Heart right ventricle (tissue), 16 donors: Measurements from ENCODE around the gene NOTUM. TPM values are rescaled to one million over a fixed set of nuclear protein-coding genes. Genes with fewer than 3 reads are reported as not detected.

Source experiments
- ATAC-seq, 8 donors: fragments of 200-7000 bp; cut with Tn5 transposase; one replicate each; pipeline ENCODE4 v1.9.1; 2020; ENCODE audit warnings: mild to moderate bottlenecking in 8 of 8, moderate library complexity in 8 of 8, moderate number of reproducible peaks in 1 of 8
- DNase-seq, 2 donors: peaks; one replicate each; pipeline ENCODE4 v3.0.0-alpha.2; 2020
- H3K27ac ChIP-seq, 10 donors: fragments of 200-600 bp; sonication (generic) in 2 of 10; one replicate each; pipeline versions ENCODE4 v1.5.0 to v1.8.0; 2020 to 2022; ENCODE audit warnings: mild to moderate bottlenecking in 3 of 10
- H3K27me3 ChIP-seq, 7 donors: fragments of 200-600 bp; one replicate each; pipeline ENCODE4 v1.8.0; 2021 to 2022; ENCODE audit warnings: mild to moderate bottlenecking in 2 of 7
- H3K36me3 ChIP-seq, 9 donors: fragments of 200-600 bp; sonication (generic) in 1 of 9; one replicate each; pipeline versions ENCODE4 v1.5.0 to v1.8.0; 2020 to 2022; ENCODE audit warnings: mild to moderate bottlenecking in 2 of 9
- H3K4me1 ChIP-seq, 9 donors: fragments of 200-600 bp; sonication (generic) in 1 of 9; one replicate each; pipeline versions ENCODE4 v1.5.0 to v1.8.0; 2020 to 2022; ENCODE audit warnings: mild to moderate bottlenecking in 4 of 9
- H3K4me3 ChIP-seq, 10 donors: fragments of 200-600 bp; sonication (generic) in 2 of 10; one replicate each; pipeline versions ENCODE4 v1.5.0 to v1.8.0; 2020 to 2022; ENCODE audit warnings: mild to moderate bottlenecking in 7 of 10, moderate library complexity in 2 of 10
- H3K9me3 ChIP-seq, 11 donors: fragments of 200-600 bp in 10 of 11; sonication (generic) in 2 of 11; one replicate each; pipeline versions ENCODE4 v1.5.0 to v1.8.0; 2013 to 2022; ENCODE audit warnings: mild to moderate bottlenecking in 2 of 11, control low read depth in 1 of 11, moderate library complexity in 1 of 11
- CTCF ChIP-seq, 9 donors: fragments of 200-600 bp; sonication (generic) in 2 of 9; IDR thresholded peaks; one replicate each; pipeline versions ENCODE4 v1.5.0 to v1.8.0; 2021 to 2022; ENCODE audit warnings: antibody characterized with exemption in 9 of 9, mild to moderate bottlenecking in 5 of 9, moderate library complexity in 1 of 9
- WGBS, 2 donors: extraction: QIAGEN DNeasy Blood & Tissue Kit; methylation state at CpG; one replicate each; pipeline ENCODE4 v1.1.7; 2013; ENCODE audit warnings: inconsistent platforms in 1 of 2; 5-methylcytosine and 5-hydroxymethylcytosine counted together
- intact Hi-C, 10 donors: fragments of 100-400 bp; cut with DNase I; formaldehyde crosslinking; loops; one replicate each; pipeline versions ENCODE4 v1.11.1 to v1.14.2; 2022
- polyA plus RNA-seq, 2 donors: library from polyadenylated mRNA; stranded (reverse); fragments of 200-250 nt; gene quantifications; one replicate each; pipeline ENCODE4 v1.2.3, GENCODE V29; 2013
- total RNA-seq, 10 donors: library from RNA; stranded (reverse); fragmentation: NEBNext Ultra II Directional in 3 of 10; extraction: Animal tissue kit (Norgen Biotek cat#: 25700) in 3 of 10; gene quantifications; one replicate each; pipeline versions ENCODE4 v1.2.1 to v1.2.4, GENCODE V29; 2021 to 2023
- donor health status: Arrhythmogenic right ventricular cardiomyopathy.
- donor health status: ischemic (EF 13 %, LVEDD 7.1; RV severe dilation, severe dysfunction).
- donor health status: healthy with polysubstance abuse.
- donor health status: DM: no; HTN: yes; CAD: no.
- donor health status: DM: no; HTN: no; CAD: no.
- donor health status: ischemic (EF 25% LVEDD 6.9; RV normal size, moderate dysfunction).
- donor health status: ischemic (EF 25% LVEDD 5.7; RV mildly dilated, moderate dysfunction).
- donor health status: healthy.
- donor health status: DM: yes; HTN: yes; CAD: no.
- donor health status: Ischemic cardiomyopathy.
- donor health status: ischemic (EF 35%, LVEDD 5.7; RV mildly dilated, moderate dysfunction).
- donor health status: nonischemic (EF 11% LVEDD 7.7; RV severe dilation, severe dysfunction).
- donor health status: DM: yes; HTN: yes; CAD: no.
- donor health status: PGD.
- donor health status: ischemic (EF 29% LVEDD 5.4; RV normal size, mild dysfunction).
- donor health status: nonischemic (EF 23%, LVEDD 6.1; RV moderate dilation, normal function).

Gene NOTUM
- total and polyA plus RNA-seq, 12 donors: 0.22 to 1.5 (median 0.65) TPM; not detected in 5

GRCh38 chr17:82005701-82006348 lies 44.8 kb upstream of the NOTUM start:
- 88 to 91% methylated on average over 30 of the region's 30 CpGs for WGBS, 2 donors
- no peak for TF ChIP-seq CTCF (IDR thresholded peaks at IDR 0.05)
- DNase-seq: no peak
- intact Hi-C loops: loop anchor here in 1 of 10 donors (5.0 kb wide), 1 partner anchor 39 kb away; no protein-coding TSS in a partner anchor
- H3K27ac ChIP-seq: no peak overlapping the region
- H3K4me3 ChIP-seq: no peak overlapping the region
- H3K4me1 ChIP-seq: peaks cover 10 to 56% (median 33%) of the 10 kb centered on the region in 9 donors
- no peaks in the 10 kb centered on the region for H3K36me3 ChIP-seq
- ATAC-seq: no peak
- no peaks in the 10 kb centered on the region for H3K27me3 ChIP-seq
- no peaks in the 10 kb centered on the region for H3K9me3 ChIP-seq

GRCh38 chr17:82004517-82005455 lies 43.8 kb upstream of the NOTUM start:
- Histone ChIP-seq H3K4me3 (no peak overlapping the region), H3K9me3 (no peaks in the 10 kb centered on the region), H3K27me3 (no peaks in the 10 kb centered on the region), H3K36me3 (no peaks in the 10 kb centered on the region), H3K27ac (no peak overlapping the region), H3K4me1 (peaks cover 10 to 56% (median 33%) of the 10 kb centered on the region in 9 donors)
- DNase-seq: no peak
- ATAC-seq: no peak
- intact Hi-C loops: loop anchor here in 1 of 10 donors (5.0 kb wide), 1 partner anchor 37 kb away; no protein-coding TSS in a partner anchor
- 89% methylated on average over 41 of the region's 41 CpGs for WGBS, 2 donors
- TF ChIP-seq CTCF (IDR thresholded peaks at IDR 0.05): no peak

- WGBS, 2 donors: 64 to 65% methylated on average over 53 of the region's 53 CpGs
- Histone ChIP-seq H3K36me3 (no peaks in the 10 kb centered on the region), H3K27me3 (no peaks in the 10 kb centered on the region), H3K4me1 (peaks cover 7 to 46% (median 33%) of the 10 kb centered on the region in 9 donors), H3K9me3 (no peaks in the 10 kb centered on the region), H3K4me3 (no peak overlapping the region), H3K27ac (peak overlapping the region in 4 of 10 donors; percentile 3 to 26 (median 16))
- intact Hi-C loops: no loop called here
- no peak for TF ChIP-seq CTCF (IDR thresholded peaks at IDR 0.05)
- peak in 6 of 8 donors; percentile 13 to 69 (median 33) for ATAC-seq
- peak; percentile 48 to 58 for DNase-seq
Observed at GRCh38 chr17:82003411-82004381, 42.7 kb upstream of the NOTUM start.
